Mucosa of stomach (tissue), 1 donor: ENCODE results near the gene MARCHF6.

Source experiments
- H3K27me3 ChIP-seq: one replicate; pipeline ENCODE4 v1.7.0; 2013; ENCODE audit warnings: mild to moderate bottlenecking, low read length; ENCODE audit not compliant: control insufficient read depth, insufficient read depth
- H3K36me3 ChIP-seq: one replicate; pipeline ENCODE4 v1.7.0; 2013; ENCODE audit warnings: low read length; ENCODE audit not compliant: control insufficient read depth, insufficient read depth
- H3K4me1 ChIP-seq: one replicate; pipeline ENCODE4 v1.7.0; 2013; ENCODE audit warnings: mild to moderate bottlenecking, low read length; ENCODE audit not compliant: control insufficient read depth, insufficient read depth
- H3K4me3 ChIP-seq: one replicate; pipeline ENCODE4 v1.7.0; 2013; ENCODE audit warnings: low read length
- H3K9ac ChIP-seq: one replicate; pipeline ENCODE4 v1.7.0; 2013; ENCODE audit warnings: mild to moderate bottlenecking, low read length, moderate library complexity
- H3K9me3 ChIP-seq: one replicate; pipeline ENCODE4 v1.7.0; 2013; ENCODE audit warnings: mild to moderate bottlenecking, low read length, moderate library complexity; ENCODE audit not compliant: control insufficient read depth
- donor health status: Pancreatic carcinoma.

Gene MARCHF6

GRCh38 chr5:10311595-10312425 lies 41.7 kb upstream of the MARCHF6 start:
- H3K4me3 ChIP-seq = no peak overlapping the region
- H3K9ac ChIP-seq = no peak overlapping the region
- no peaks in the 10 kb centered on the region for H3K9me3 ChIP-seq
- no peaks in the 10 kb centered on the region for H3K27me3 ChIP-seq
- H3K36me3 ChIP-seq = no peaks in the 10 kb centered on the region
- peaks cover 12% of the 10 kb centered on the region for H3K4me1 ChIP-seq

DNA sequence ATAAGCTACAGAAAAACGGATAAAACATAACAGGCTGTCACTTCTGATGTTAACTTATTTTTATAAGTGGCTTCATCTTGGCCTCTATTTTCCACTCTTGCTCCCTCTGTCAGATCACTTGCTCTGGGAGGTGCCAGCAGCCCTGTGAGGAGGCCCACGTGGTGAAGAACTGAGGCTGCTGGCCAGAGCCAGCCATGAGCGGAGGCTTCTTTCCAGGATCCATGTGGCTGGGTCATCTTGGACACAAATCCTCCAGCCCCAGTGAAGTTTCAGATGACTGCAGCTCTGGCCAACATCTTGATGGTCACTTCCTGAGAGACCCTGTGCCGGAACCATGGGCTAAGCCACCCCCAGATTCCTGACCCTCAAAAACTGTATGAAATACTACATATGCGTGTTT lies 38.3 kb upstream of the MARCHF6 start:
- Histone ChIP-seq H3K27me3 (no peaks in the 10 kb centered on the region), H3K9ac (no peak overlapping the region), H3K4me1 (peaks cover 8% of the 10 kb centered on the region), H3K4me3 (no peak overlapping the region), H3K9me3 (no peaks in the 10 kb centered on the region), H3K36me3 (no peaks in the 10 kb centered on the region)

DNA sequence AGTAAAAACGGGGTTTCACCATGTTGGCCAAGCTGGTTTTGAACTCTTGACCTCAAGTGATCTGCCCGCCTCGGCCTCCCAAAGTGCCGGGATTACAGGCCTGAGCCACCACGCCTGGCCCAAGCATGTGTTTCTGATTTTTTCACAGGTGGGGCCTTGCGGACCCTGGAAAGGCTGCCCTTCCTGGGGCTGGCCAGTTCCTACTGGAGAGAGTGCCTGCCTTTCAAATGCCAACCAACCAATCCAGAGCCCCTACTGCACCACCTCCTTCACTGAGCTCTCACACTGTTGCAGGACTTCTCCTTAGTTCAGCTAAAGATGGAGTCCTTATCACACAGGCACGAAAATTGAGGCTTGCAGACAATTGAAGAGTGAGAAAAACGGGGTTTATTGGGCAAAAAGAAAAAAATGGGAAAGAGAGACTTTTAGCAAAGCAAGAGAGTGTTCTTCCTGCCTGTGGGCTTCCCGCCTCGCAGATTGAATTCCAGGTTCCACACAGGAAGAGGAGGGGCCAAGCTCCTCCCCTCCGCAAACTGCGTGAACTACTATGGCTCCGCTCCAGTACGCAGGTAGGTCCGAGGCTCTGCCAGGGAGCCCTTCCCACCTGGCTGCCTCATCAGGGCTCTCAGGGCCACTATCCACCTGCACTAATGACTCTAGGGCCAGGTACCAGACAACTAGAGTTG lies 37.5 kb upstream of the MARCHF6 start:
- H3K27me3 ChIP-seq = no peaks in the 10 kb centered on the region
- no peak overlapping the region for H3K4me3 ChIP-seq
- H3K36me3 ChIP-seq = no peaks in the 10 kb centered on the region
- no peaks in the 10 kb centered on the region for H3K9me3 ChIP-seq
- no peak overlapping the region for H3K9ac ChIP-seq
- peaks cover 7% of the 10 kb centered on the region for H3K4me1 ChIP-seq

- H3K4me1 ChIP-seq = peaks cover 3% of the 10 kb centered on the region
- no peaks in the 10 kb centered on the region for H3K36me3 ChIP-seq
- H3K4me3 ChIP-seq = no peak overlapping the region
Observed at GRCh38 chr5:10317825-10318682, 35.4 kb upstream of the MARCHF6 start.

DNA sequence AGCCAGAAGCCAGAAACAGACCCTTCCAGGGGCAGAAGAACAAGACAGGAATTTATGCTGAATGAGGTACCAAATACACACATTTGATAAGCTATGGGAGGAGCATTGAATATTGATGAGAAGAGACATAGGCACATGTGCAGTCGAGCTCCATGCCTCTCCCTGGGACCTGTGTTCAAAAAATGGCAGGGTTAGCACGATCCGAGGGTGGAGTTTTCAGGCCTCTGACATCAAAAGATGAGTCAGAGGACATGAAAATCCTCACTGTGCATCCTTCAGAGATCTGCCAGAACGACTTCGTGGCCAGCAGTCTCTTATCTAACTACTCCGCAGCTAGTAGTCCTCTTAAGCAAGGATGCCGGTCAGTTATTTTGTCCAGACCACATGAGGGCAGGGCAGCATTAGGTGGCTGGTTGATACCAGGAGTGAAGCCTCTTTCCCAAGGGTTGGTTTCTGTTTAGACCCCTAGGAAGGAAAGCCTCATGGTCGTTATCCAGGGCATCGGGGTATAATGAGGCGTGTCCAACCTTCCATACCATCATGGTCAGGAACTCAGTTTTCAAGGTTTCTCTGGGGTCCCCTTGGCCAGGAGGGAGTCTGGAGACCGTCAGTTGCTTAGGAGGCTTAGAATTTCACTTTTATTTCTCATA lies 34.2 kb upstream of the MARCHF6 start:
- Histone ChIP-seq H3K4me3 (no peak overlapping the region), H3K36me3 (no peaks in the 10 kb centered on the region), H3K27me3 (no peaks in the 10 kb centered on the region), H3K9ac (no peak overlapping the region), H3K4me1 (peaks cover 5% of the 10 kb centered on the region), H3K9me3 (no peaks in the 10 kb centered on the region)

More at GRCh38 chr5:10317825-10318682, 35.4 kb upstream of the MARCHF6 start:
- H3K27me3 ChIP-seq = no peaks in the 10 kb centered on the region
- no peak overlapping the region for H3K9ac ChIP-seq
- H3K9me3 ChIP-seq = no peaks in the 10 kb centered on the region

DNA sequence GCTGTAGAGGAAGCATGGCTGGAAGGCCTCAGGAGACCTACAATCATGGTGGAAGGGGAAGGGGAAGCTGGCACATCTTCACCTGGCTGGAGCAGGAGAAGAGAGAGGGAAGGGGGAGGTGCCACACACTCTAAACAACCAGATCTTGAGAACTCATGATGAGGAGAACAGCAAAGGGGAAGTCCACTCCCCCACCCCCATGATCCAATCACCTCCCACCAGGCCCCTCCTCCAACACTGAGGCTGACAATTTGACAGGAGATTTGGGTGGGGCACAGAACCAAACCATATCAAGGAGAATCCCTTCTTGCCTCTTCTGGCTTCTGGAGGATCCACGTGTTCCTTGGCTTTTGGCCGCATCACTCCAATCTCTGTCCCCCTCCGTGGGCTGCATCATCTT lies 32.7 kb upstream of the MARCHF6 start:
- Histone ChIP-seq H3K9me3 (no peaks in the 10 kb centered on the region), H3K27me3 (no peaks in the 10 kb centered on the region), H3K4me1 (peaks cover 13% of the 10 kb centered on the region), H3K36me3 (no peaks in the 10 kb centered on the region), H3K4me3 (no peak overlapping the region), H3K9ac (no peak overlapping the region)

DNA sequence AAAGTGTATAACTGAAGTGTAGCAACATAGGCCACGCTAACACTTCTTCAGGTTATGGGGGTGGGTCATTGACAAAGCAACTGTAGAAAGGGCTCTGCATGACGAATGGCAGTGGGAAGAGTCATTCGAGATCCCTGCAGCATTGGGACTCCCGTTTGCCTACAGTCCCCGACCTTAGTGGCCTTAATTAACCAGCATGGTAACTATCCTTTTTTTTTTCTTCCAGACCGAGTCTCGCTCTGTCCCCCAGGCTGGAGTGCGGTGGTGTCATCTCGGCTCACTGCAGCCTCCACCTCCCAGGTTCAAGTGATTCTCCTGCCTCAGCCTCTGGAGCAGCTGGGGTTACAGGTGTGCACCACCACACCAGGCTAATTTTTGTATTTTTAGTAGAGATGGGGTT lies 31.6 kb upstream of the MARCHF6 start:
- Histone ChIP-seq H3K4me1 (peaks cover 13% of the 10 kb centered on the region), H3K27me3 (no peaks in the 10 kb centered on the region), H3K4me3 (no peak overlapping the region), H3K9me3 (no peaks in the 10 kb centered on the region), H3K36me3 (no peaks in the 10 kb centered on the region), H3K9ac (no peak overlapping the region)

GRCh38 chr5:10323588-10324488 lies 29.7 kb upstream of the MARCHF6 start:
- Histone ChIP-seq H3K27me3 (no peaks in the 10 kb centered on the region), H3K9ac (no peak overlapping the region), H3K4me3 (no peak overlapping the region), H3K9me3 (no peaks in the 10 kb centered on the region), H3K36me3 (no peaks in the 10 kb centered on the region), H3K4me1 (peaks cover 10% of the 10 kb centered on the region)

- peaks cover 10% of the 10 kb centered on the region for H3K4me1 ChIP-seq
- no peaks in the 10 kb centered on the region for H3K9me3 ChIP-seq
- no peak overlapping the region for H3K4me3 ChIP-seq
- no peaks in the 10 kb centered on the region for H3K27me3 ChIP-seq
- no peaks in the 10 kb centered on the region for H3K36me3 ChIP-seq
- H3K9ac ChIP-seq = no peak overlapping the region
Observed at GRCh38 chr5:10324518-10325370, 28.8 kb upstream of the MARCHF6 start.

GRCh38 chr5:10328323-10328722 lies 25.2 kb upstream of the MARCHF6 start:
- Histone ChIP-seq H3K4me3 (no peak overlapping the region), H3K9ac (no peak overlapping the region), H3K36me3 (no peaks in the 10 kb centered on the region), H3K4me1 (peaks cover 32% of the 10 kb centered on the region), H3K27me3 (no peaks in the 10 kb centered on the region), H3K9me3 (no peaks in the 10 kb centered on the region)
